ENCODE data around the gene ST3GAL3. TPM values are rescaled to one million over a fixed set of nuclear protein-coding genes. Genes with fewer than 3 reads are reported as not detected.

The ST3GAL3 gene
- 20.5 TPM for total RNA-seq
- long read RNA-seq, transcript ST3GAL3-205 (12 exons, 2,299 nt) = major isoform, 14 of 39 reads
- long read RNA-seq, partial matches to known transcripts = 6 of 39 reads
- long read RNA-seq, other reads (novel, unspliced or antisense) = 7 of 39 reads

DNA sequence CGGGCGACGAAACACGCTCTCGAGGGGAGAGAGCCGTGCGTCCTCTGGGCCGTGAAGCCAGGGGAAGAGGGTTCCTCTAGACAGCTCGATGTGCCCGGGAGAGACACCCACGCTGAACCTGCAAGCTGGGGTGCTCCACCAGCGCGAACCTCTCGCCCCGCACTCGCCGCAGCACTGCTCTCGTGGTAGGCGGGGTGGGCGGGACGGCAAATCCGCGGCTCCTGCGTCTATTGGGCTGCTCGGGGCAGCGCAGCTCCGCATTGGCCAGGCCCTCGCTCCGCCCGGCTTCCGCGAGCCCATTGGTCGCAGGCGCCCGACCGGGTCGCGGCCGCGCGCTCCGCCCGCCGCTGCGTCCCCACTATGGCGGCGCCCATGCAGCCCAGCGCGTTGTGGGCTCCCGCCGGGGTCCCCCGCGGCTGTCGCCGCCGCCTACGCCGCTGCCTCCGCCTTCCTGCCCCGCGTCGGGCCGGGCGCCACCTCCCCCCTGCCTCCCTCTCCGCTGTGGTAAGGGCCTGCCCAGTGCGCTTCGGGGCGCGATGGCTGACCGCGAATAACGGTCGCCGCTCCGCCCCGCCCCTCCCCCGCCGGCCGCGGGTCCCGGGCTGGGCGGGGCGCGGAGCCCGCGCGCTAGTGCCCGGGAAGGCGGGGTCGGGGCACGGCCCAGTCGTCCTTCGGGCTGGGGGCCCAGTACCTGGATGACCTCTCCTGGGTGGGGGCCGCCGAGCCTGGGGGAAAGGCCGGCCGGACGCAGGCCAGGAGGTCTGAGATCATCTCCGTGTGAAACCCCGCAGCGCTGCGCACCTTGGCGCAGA is at the start of gene ST3GAL3:
Gene ST3GAL3, plus strand, starts transcription at position 347 of the 812 bp plus-strand sequence. CDS start 28,727 bp downstream, outside the sequence.
- H3K36me3 ChIP-seq = peaks cover 31% of the 10 kb centered on the region
- H3K27me3 ChIP-seq = no peaks in the 10 kb centered on the region
- intact Hi-C loops (cut with DNase I) = no loop called here
- H3K4me3 ChIP-seq = peak within 1 kb of the TSS; percentile 74
- peak; percentile 98 for ATAC-seq
- peak within 1 kb of the TSS; percentile 65 for H3K27ac ChIP-seq
- peaks cover 18% of the 10 kb centered on the region for H3K4me1 ChIP-seq
- TF ChIP-seq CTCF (IDR thresholded peaks at IDR 0.05) = no peak
- peak; percentile 96 for DNase-seq
- no peaks in the 10 kb centered on the region for H3K9me3 ChIP-seq

DNA sequence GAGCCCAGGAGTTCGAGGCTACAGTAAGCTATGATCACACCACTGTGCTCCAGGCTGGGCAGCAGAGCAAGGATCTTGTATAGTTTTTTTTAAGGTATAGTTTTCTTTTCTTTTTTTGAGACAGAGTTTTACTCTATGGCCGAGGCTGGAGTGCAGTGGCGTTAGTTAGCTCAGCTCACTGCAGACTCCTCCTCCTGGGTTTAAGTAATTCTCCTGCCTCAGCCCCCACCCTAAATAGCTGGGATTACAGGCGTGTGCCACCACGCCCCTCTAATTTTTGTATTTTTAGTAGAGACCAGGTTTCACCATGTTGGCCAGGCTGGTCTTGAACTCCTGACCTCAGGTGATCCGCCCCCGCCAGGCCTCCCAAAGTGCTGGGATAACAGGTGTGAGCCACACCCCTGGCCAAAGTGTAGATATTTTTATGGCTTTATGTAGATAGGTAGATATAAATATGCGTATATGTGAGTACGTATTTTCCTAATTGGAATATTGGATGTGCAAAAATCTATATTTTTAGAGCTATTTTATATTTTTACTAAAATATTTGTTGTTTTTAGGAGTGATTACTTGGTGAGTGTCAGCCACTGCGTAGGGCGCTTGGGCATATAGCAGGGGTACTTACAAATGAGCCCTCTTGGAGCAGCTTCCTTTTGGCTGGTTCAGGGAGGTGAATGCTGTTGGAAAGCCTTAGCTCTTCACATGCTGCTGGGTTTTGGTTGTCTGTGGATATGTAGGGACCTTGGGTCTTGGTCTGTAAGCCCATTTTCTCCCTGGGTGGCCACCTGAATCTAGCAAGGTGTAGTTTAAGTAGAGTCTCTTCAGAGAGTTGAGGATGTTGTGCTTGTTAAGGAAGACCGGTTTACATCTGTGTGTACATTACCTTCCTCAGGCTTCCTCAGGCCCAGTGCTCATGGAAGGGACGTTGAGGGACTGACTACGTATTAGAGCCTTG is 47.8 kb upstream of the ST3GAL3 start:
- intact Hi-C loops (cut with DNase I) = no loop called here
- ATAC-seq = no peak
- Histone ChIP-seq H3K27me3 (no peaks in the 10 kb centered on the region), H3K9me3 (no peaks in the 10 kb centered on the region), H3K4me3 (no peak overlapping the region), H3K4me1 (no peaks in the 10 kb centered on the region), H3K36me3 (peaks cover 99% of the 10 kb centered on the region), H3K27ac (no peak overlapping the region)
- no peak for TF ChIP-seq CTCF (IDR thresholded peaks at IDR 0.05)
- no peak for DNase-seq

DNA sequence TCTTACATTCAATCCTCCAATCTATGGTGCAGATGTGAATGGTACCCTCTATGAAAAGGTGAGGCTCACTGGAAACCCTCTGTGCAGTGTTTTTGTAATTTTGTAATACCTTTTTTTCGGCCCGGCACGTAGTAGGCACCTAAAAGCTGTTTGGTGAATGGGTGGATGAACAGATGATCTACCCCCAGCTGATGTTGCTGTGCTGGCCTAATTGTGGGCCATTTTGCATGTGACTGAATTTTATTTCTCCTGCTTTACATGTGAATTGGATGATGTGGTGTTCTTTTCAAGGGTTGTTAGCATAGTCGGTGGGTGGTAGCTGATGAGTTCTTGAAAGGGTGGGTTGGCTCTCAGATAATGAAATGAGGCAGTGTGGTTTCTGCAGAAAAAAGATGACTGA is 47.0 kb upstream of the ST3GAL3 start:
- no peaks in the 10 kb centered on the region for H3K27me3 ChIP-seq
- H3K4me3 ChIP-seq = no peak overlapping the region
- H3K36me3 ChIP-seq = peaks cover 100% of the 10 kb centered on the region
- no peak overlapping the region for H3K27ac ChIP-seq
- H3K9me3 ChIP-seq = no peaks in the 10 kb centered on the region
- DNase-seq = no peak
- TF ChIP-seq CTCF (IDR thresholded peaks at IDR 0.05) = no peak
- ATAC-seq = no peak
- no peaks in the 10 kb centered on the region for H3K4me1 ChIP-seq
- intact Hi-C loops (cut with DNase I) = no loop called here

DNA sequence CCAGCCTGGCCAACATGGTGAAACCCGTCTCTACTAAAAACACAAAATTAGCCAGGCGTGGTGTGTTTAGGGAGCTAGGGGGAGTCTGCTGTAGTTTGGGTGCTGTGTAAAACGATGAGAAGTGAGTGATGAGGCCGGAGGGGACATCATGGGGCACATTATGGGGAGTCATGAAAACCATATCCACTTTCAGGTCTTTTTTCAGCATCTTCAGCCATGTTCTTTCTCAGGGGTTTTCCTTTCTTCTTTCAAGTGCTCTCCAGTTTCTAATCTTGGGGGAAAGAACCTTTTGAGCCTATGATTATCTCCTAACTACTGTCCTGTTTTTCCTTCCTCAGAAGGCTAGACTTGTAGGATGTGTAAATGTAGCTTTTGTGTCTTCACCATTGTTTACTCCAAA is 43.0 kb upstream of the ST3GAL3 start:
- no peaks in the 10 kb centered on the region for H3K9me3 ChIP-seq
- intact Hi-C loops (cut with DNase I) = no loop called here
- no peak for ATAC-seq
- H3K36me3 ChIP-seq = peaks cover 100% of the 10 kb centered on the region
- no peak overlapping the region for H3K27ac ChIP-seq
- no peak for DNase-seq
- H3K4me1 ChIP-seq = no peaks in the 10 kb centered on the region
- H3K4me3 ChIP-seq = no peak overlapping the region
- no peak for TF ChIP-seq CTCF (IDR thresholded peaks at IDR 0.05)
- H3K27me3 ChIP-seq = no peaks in the 10 kb centered on the region

GRCh38 chr1:43666608-43667007 is 40.7 kb upstream of the ST3GAL3 start:
- ATAC-seq (no peak), DNase-seq (no peak)
- peaks cover 100% of the 10 kb centered on the region for H3K36me3 ChIP-seq
- intact Hi-C loops (cut with DNase I) = no loop called here
- no peak for TF ChIP-seq CTCF (IDR thresholded peaks at IDR 0.05)
- H3K9me3 ChIP-seq = no peaks in the 10 kb centered on the region
- no peaks in the 10 kb centered on the region for H3K27me3 ChIP-seq
- H3K4me3 ChIP-seq = no peak overlapping the region
- H3K4me1 ChIP-seq = no peaks in the 10 kb centered on the region
- no peak overlapping the region for H3K27ac ChIP-seq

Measured in upper lobe of right lung (tissue), 1 donor.